Transverse colon (tissue), 4 donors: ENCODE results near the gene C2CD4B. TPM values are rescaled to one million over a fixed set of nuclear protein-coding genes. Genes with fewer than 3 reads are reported as not detected.

ENCODE experiments used
- DNase-seq: peaks from one replicate; pipeline ENCODE4 v3.0.0-alpha.2; 2019
- H3K27ac ChIP-seq, 4 donors: fragments of 200-600 bp; sonication (generic); 2 replicates each; pipeline ENCODE4 v1.5.1; 2016 to 2018; ENCODE audit warnings: inconsistent platforms in 4 of 4
- H3K27me3 ChIP-seq: fragments of 200-600 bp; sonication (generic); 2 replicates; pipeline ENCODE4 v1.5.1; 2017; ENCODE audit warnings: inconsistent platforms
- H3K36me3 ChIP-seq, 4 donors: fragments of 200-600 bp; sonication (generic); 2 replicates each; pipeline ENCODE4 v1.5.1; 2017 to 2019; ENCODE audit warnings: inconsistent platforms in 4 of 4
- H3K4me1 ChIP-seq, 4 donors: fragments of 200-600 bp; sonication (generic); 2 replicates each; pipeline ENCODE4 v1.5.1; 2017 to 2020; ENCODE audit warnings: inconsistent platforms in 4 of 4
- H3K4me3 ChIP-seq, 4 donors: fragments of 200-600 bp; sonication (generic); 1 replicate in 1 of 4; 2 replicates in 3 of 4; pipeline versions ENCODE4 v1.5.1 to v1.6.1; 2017 to 2019; ENCODE audit warnings: inconsistent platforms in 4 of 4
- H3K9me3 ChIP-seq, 2 donors: fragments of 200-600 bp; sonication (generic); 2 replicates each; pipeline ENCODE4 v1.5.1; 2017 to 2019; ENCODE audit warnings: inconsistent platforms in 2 of 2
- EP300 ChIP-seq: sonication (generic); formaldehyde crosslinking; IDR thresholded peaks from one replicate; pipeline ENCODE4 v1.6.1; 2017; ENCODE audit warnings: antibody characterized with exemption, low read depth
- POLR2A ChIP-seq: fragments of 450-650 bp; IDR thresholded peaks from one replicate; pipeline ENCODE4 v1.6.1; 2016; ENCODE audit warnings: antibody characterized with exemption, mild to moderate bottlenecking, moderate library complexity
- POLR2AphosphoS5 ChIP-seq, 3 donors: sonication (generic); formaldehyde crosslinking; IDR thresholded peaks; one replicate each; pipeline ENCODE4 v1.6.1; 2016; ENCODE audit warnings: antibody characterized with exemption in 3 of 3
- WGBS, 2 donors: methylation state at CpG; one replicate each; pipeline ENCODE4 v1.1.5; 2018; ENCODE audit warnings: low coverage in 1 of 2; 5-methylcytosine and 5-hydroxymethylcytosine counted together
- in situ Hi-C, 4 donors: fragments of 200-750 bp; cut with MboI; loops; one replicate each; pipeline versions ENCODE4 v1.15.0 to v1.15.1; 2017; ENCODE audit warnings: low sequenced_read_pairs in 3 of 4, low pct_ligation_motif_present in 1 of 4, low pct_unique_long_range_greater_than_20kb in 1 of 4
- intact Hi-C: fragments of 100-400 bp; cut with DNase I; formaldehyde crosslinking; loops from one replicate; pipeline ENCODE4 v1.15.1; 2023; ENCODE audit warnings: low total_unique reads
- total RNA-seq, 4 donors: library from RNA; depleted of rRNA; stranded (reverse); fragments of >200 nt; gene quantifications; one replicate each; pipeline ENCODE4 v1.1.0, GENCODE V29; 2016
- TF ChIP-seq, protein P1 (sequence below), 5 experiments: fragments of 200-600 bp in 3 of 5; fragments of 450-650 bp in 2 of 5; sonication (generic) in 3 of 5; IDR thresholded peaks; 1 replicate in 2 of 5; 2 replicates in 3 of 5; pipeline ENCODE4 v1.5.1; 2016 to 2017; ENCODE audit warnings: antibody characterized with exemption in 5 of 5, inconsistent platforms in 3 of 5, mild to moderate bottlenecking in 2 of 5, moderate library complexity in 1 of 5

Gene C2CD4B
- total RNA-seq, 4 donors from 2014 or later = 2.5 to 29.9 (median 2.7) TPM; not detected in 1

GRCh38 chr15:62141200-62141599 is 23.9 kb downstream of the C2CD4B start:
- Histone ChIP-seq H3K4me3 (no peak overlapping the region), H3K9me3 (no peaks in the 10 kb centered on the region), H3K4me1 (peaks cover 0 to 35% (median 11%) of the 10 kb centered on the region in 4 donors), H3K27me3 (no peaks in the 10 kb centered on the region), H3K27ac (peak overlapping the region; percentile 7 to 78 (median 53)), H3K36me3 (no peaks in the 10 kb centered on the region)
- intact Hi-C loops (no loop called here), in situ Hi-C loops (no loop called here)
- DNase-seq = no peak
- TF ChIP-seq POLR2A = no peak
- no peak for TF ChIP-seq POLR2AphosphoS5 (IDR thresholded peaks at IDR 0.05)
- no peak for TF ChIP-seq EP300
- TF ChIP-seq, protein P1, sequence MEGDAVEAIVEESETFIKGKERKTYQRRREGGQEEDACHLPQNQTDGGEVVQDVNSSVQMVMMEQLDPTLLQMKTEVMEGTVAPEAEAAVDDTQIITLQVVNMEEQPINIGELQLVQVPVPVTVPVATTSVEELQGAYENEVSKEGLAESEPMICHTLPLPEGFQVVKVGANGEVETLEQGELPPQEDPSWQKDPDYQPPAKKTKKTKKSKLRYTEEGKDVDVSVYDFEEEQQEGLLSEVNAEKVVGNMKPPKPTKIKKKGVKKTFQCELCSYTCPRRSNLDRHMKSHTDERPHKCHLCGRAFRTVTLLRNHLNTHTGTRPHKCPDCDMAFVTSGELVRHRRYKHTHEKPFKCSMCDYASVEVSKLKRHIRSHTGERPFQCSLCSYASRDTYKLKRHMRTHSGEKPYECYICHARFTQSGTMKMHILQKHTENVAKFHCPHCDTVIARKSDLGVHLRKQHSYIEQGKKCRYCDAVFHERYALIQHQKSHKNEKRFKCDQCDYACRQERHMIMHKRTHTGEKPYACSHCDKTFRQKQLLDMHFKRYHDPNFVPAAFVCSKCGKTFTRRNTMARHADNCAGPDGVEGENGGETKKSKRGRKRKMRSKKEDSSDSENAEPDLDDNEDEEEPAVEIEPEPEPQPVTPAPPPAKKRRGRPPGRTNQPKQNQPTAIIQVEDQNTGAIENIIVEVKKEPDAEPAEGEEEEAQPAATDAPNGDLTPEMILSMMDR (IDR thresholded peaks at IDR 0.05) = no peak
- WGBS, 2 donors = 22 to 62% methylated on average over 1 of the region's 1 CpG

- H3K27me3 ChIP-seq = no peaks in the 10 kb centered on the region
- H3K9me3 ChIP-seq = no peaks in the 10 kb centered on the region
- H3K36me3 ChIP-seq = no peaks in the 10 kb centered on the region
- H3K4me3 ChIP-seq = no peak overlapping the region
- 78 to 84% methylated on average over 3 to 5 of the region's 5 CpGs for WGBS, 2 donors
- DNase-seq = no peak
- intact Hi-C loops (no loop called here), in situ Hi-C loops (no loop called here)
- TF ChIP-seq EP300 (no peak), POLR2AphosphoS5 (IDR thresholded peaks at IDR 0.05) (no peak), POLR2A (no peak)
- TF ChIP-seq, protein P1 (IDR thresholded peaks at IDR 0.05) = no peak
- H3K27ac ChIP-seq = no peak overlapping the region
- peaks cover 0 to 47% (median 14%) of the 10 kb centered on the region in 4 donors for H3K4me1 ChIP-seq
These were observed 27.0 kb downstream of the C2CD4B start for GRCh38 chr15:62138124-62138523.

GRCh38 chr15:62136911-62137865 is 27.9 kb downstream of the C2CD4B start:
- 54 to 60% methylated on average over 1 to 3 of the region's 3 CpGs for WGBS, 2 donors
- TF ChIP-seq POLR2AphosphoS5 (IDR thresholded peaks at IDR 0.05) = no peak
- TF ChIP-seq, protein P1 (IDR thresholded peaks at IDR 0.05) = no peak
- TF ChIP-seq POLR2A = no peak
- TF ChIP-seq EP300 = no peak
- no peak for DNase-seq
- H3K4me1 ChIP-seq = peaks cover 0 to 40% (median 12%) of the 10 kb centered on the region in 4 donors
- H3K27me3 ChIP-seq = no peaks in the 10 kb centered on the region
- no peak overlapping the region for H3K4me3 ChIP-seq
- in situ Hi-C loops = no loop called here
- H3K9me3 ChIP-seq = no peaks in the 10 kb centered on the region
- intact Hi-C loops = no loop called here
- H3K27ac ChIP-seq = no peak overlapping the region
- H3K36me3 ChIP-seq = no peaks in the 10 kb centered on the region

- in situ Hi-C loops (no loop called here), intact Hi-C loops (no loop called here)
- H3K36me3 ChIP-seq = no peaks in the 10 kb centered on the region
- peak overlapping the region in 2 of 4 donors; percentile 15 to 38 for H3K27ac ChIP-seq
- peak; percentile 44 for DNase-seq
- H3K4me1 ChIP-seq = peaks cover 0 to 28% (median 7%) of the 10 kb centered on the region in 4 donors
- no peak overlapping the region for H3K4me3 ChIP-seq
- 31 to 39% methylated on average over 6 to 9 of the region's 9 CpGs for WGBS, 2 donors
- TF ChIP-seq POLR2AphosphoS5 (IDR thresholded peaks at IDR 0.05) (no peak), POLR2A (no peak), EP300 (no peak)
- TF ChIP-seq, protein P1 (IDR thresholded peaks at IDR 0.05) = no peak
- H3K9me3 ChIP-seq = no peaks in the 10 kb centered on the region
- H3K27me3 ChIP-seq = no peaks in the 10 kb centered on the region
These were observed 29.5 kb downstream of the C2CD4B start for GRCh38 chr15:62135532-62136134.
